IMR-90 (cell line): ENCODE data around the gene MDH1. TPM values are rescaled to one million over a fixed set of nuclear protein-coding genes. Genes with fewer than 3 reads are reported as not detected.

Source experiments
- ATAC-seq: fragments of 200-7000 bp; cut with Tn5 transposase; 2 replicates; pipeline ENCODE4 v1.9.1; 2020; ENCODE audit warnings: low read depth, mild to moderate bottlenecking, moderate library complexity
- BruUV-seq: library from RNA; stranded (reverse); fragments of 400-500 nt; replicated peaks from 2 replicates; lab custom pipeline; 2021; lab: Mats Ljungman, UMichigan
- CTCF ChIA-PET: fragments of 300-600 bp; formaldehyde crosslinking; extraction: SDS; loops from one replicate; lab custom pipeline; 2021; ENCODE audit warnings: antibody characterized with exemption; lab: Yijun Ruan, JAX
- POLR2A ChIA-PET: fragments of 300-600 bp; sonication (Branson Sonifier 250); formaldehyde crosslinking; loops from one replicate; lab custom pipeline; 2022; ENCODE audit warnings: antibody characterized with exemption; ENCODE audit not compliant: unreplicated experiment; lab: Charles Lee
- DNase-seq: peaks from one replicate; pipeline ENCODE4 v3.0.0; 2013
- H2AFZ ChIP-seq: replicated peaks from 2 replicates; pipeline ENCODE3; 2013; ENCODE audit warnings: low read length, mild to moderate bottlenecking; ENCODE audit not compliant: poor library complexity
- H2AK5ac ChIP-seq: 2 replicates; pipeline ENCODE4 v1.6.1; 2013; ENCODE audit warnings: low read depth, low read length, inconsistent platforms
- H2AK9ac ChIP-seq: replicated peaks from 2 replicates; pipeline ENCODE3; 2013; ENCODE audit warnings: mild to moderate bottlenecking, low read depth, low read length, moderate library complexity; ENCODE audit not compliant: poor library complexity
- H2BK120ac ChIP-seq: 2 replicates; pipeline ENCODE4 v1.6.1; 2013; ENCODE audit warnings: low read depth, low read length, inconsistent platforms
- H2BK15ac ChIP-seq: 3 replicates; pipeline ENCODE4 v1.6.1; 2013; ENCODE audit warnings: low read depth, low read length, inconsistent platforms
- H2BK20ac ChIP-seq: 2 replicates; pipeline ENCODE4 v1.6.1; 2013; ENCODE audit warnings: low read depth, mild to moderate bottlenecking, inconsistent platforms, low read length, moderate library complexity
- H2BK5ac ChIP-seq: 2 replicates; pipeline ENCODE4 v1.6.1; 2013; ENCODE audit warnings: mild to moderate bottlenecking, low read depth, low read length, inconsistent platforms; ENCODE audit not compliant: poor library complexity, severe bottlenecking
- H3K14ac ChIP-seq: replicated peaks from 2 replicates; pipeline ENCODE4 v1.6.1; 2013; ENCODE audit warnings: low read depth, low read length, inconsistent platforms
- H3K18ac ChIP-seq: 2 replicates; pipeline ENCODE4 v1.6.1; 2013; ENCODE audit warnings: low read depth, low read length, control low read depth
- H3K23ac ChIP-seq: 2 replicates; pipeline ENCODE4 v1.6.1; 2013; ENCODE audit warnings: low read depth, low read length, inconsistent platforms
- H3K27ac ChIP-seq: 2 replicates; pipeline ENCODE4 v1.5.1; 2013; ENCODE audit warnings: mild to moderate bottlenecking, control low read depth, low read length; ENCODE audit not compliant: insufficient read depth
- H3K27me3 ChIP-seq: 2 replicates; pipeline ENCODE4 v1.6.1; 2013; ENCODE audit warnings: low read length; ENCODE audit not compliant: control insufficient read depth, insufficient read depth
- H3K36me3 ChIP-seq: 2 replicates; pipeline ENCODE4 v1.6.1; 2013; ENCODE audit warnings: low read length, mixed read lengths; ENCODE audit not compliant: control insufficient read depth, insufficient read depth
- H3K4ac ChIP-seq: 2 replicates; pipeline ENCODE4 v1.6.1; 2013; ENCODE audit warnings: low read depth, low read length, inconsistent platforms
- H3K4me1 ChIP-seq: 2 replicates; pipeline ENCODE4 v1.6.1; 2013; ENCODE audit warnings: low read length, mixed read lengths; ENCODE audit not compliant: control insufficient read depth, insufficient read depth
- H3K4me2 ChIP-seq: 2 replicates; pipeline ENCODE4 v1.6.1; 2013; ENCODE audit warnings: low read depth, mild to moderate bottlenecking, control low read depth, low read length, moderate library complexity
- H3K4me3 ChIP-seq: 2 replicates; pipeline ENCODE4 v1.5.1; 2013; ENCODE audit warnings: low read depth, mild to moderate bottlenecking, control low read depth, low read length, moderate library complexity; ENCODE audit not compliant: insufficient read depth
- H3K56ac ChIP-seq: 2 replicates; pipeline ENCODE4 v1.6.1; 2013; ENCODE audit warnings: low read length, inconsistent platforms; ENCODE audit not compliant: insufficient read depth; ENCODE audit errors: extremely low read depth
- H3K79me1 ChIP-seq, 2 experiments: 2 replicates each; pipeline ENCODE4 v1.6.1; 2013; ENCODE audit warnings: low read length in 2 of 2, inconsistent platforms in 1 of 2, low read depth in 1 of 2
- H3K9ac ChIP-seq: 2 replicates; pipeline ENCODE4 v1.6.1; 2013; ENCODE audit warnings: low read depth, low read length, control low read depth
- H3K9me1 ChIP-seq: 2 replicates; pipeline ENCODE4 v1.6.1; 2013; ENCODE audit warnings: low read length, inconsistent platforms; ENCODE audit not compliant: insufficient read depth
- H3K9me3 ChIP-seq: 2 replicates; pipeline ENCODE4 v1.6.1; 2013; ENCODE audit warnings: low read length; ENCODE audit not compliant: control insufficient read depth, insufficient read depth
- H4K20me1 ChIP-seq: 2 replicates; pipeline ENCODE4 v1.6.1; 2013; ENCODE audit warnings: low read length, inconsistent platforms; ENCODE audit not compliant: insufficient read depth
- H4K5ac ChIP-seq: 2 replicates; pipeline ENCODE4 v1.6.1; 2013; ENCODE audit warnings: mild to moderate bottlenecking, low read depth, low read length, control low read depth
- H4K8ac ChIP-seq, 2 experiments: 2 replicates each; pipeline ENCODE4 v1.6.1; 2013; ENCODE audit warnings: low read depth in 2 of 2, low read length in 2 of 2, control low read depth in 1 of 2, inconsistent platforms in 1 of 2
- H4K91ac ChIP-seq: 2 replicates; pipeline ENCODE4 v1.6.1; 2013; ENCODE audit warnings: low read depth, low read length, inconsistent platforms; ENCODE audit not compliant: insufficient read depth
- BHLHE40 ChIP-seq: fragments of 150-350 bp; IDR thresholded peaks from 2 replicates; pipeline ENCODE4 v1.6.1; 2016; ENCODE audit warnings: mild to moderate bottlenecking, low read depth, low read length
- CEBPB ChIP-seq: IDR thresholded peaks from 2 replicates; pipeline ENCODE4 v1.6.1; 2012; ENCODE audit warnings: low read depth, low read length, improper control_type of control experiment
- CHD1 ChIP-seq: IDR thresholded peaks from 2 replicates; pipeline ENCODE4 v1.6.1; 2012; ENCODE audit warnings: low read depth, low read length, improper control_type of control experiment
- FOS ChIP-seq: fragments of 150-350 bp; IDR thresholded peaks from 2 replicates; pipeline ENCODE4 v1.6.1; 2016; ENCODE audit warnings: low read depth, low read length
- MAFK ChIP-seq: IDR thresholded peaks from 2 replicates; pipeline ENCODE4 v1.6.1; 2012; ENCODE audit warnings: low read depth, low read length, improper control_type of control experiment
- MAZ ChIP-seq: IDR thresholded peaks from 2 replicates; pipeline ENCODE4 v1.6.1; 2012; ENCODE audit warnings: low read depth, mild to moderate bottlenecking, low read length, improper control_type of control experiment, moderate library complexity, borderline replicate concordance
- MXI1 ChIP-seq: IDR thresholded peaks from 2 replicates; pipeline ENCODE4 v1.6.1; 2012; ENCODE audit warnings: low read depth, mild to moderate bottlenecking, low read length, moderate library complexity, borderline replicate concordance
- NFE2L2 ChIP-seq: fragments of 150-350 bp; IDR thresholded peaks from 2 replicates; pipeline ENCODE4 v1.6.1; 2016; ENCODE audit warnings: low read depth, mild to moderate bottlenecking, low read length
- POLR2A ChIP-seq: IDR thresholded peaks from 2 replicates; pipeline ENCODE4 v1.6.1; 2012; ENCODE audit warnings: mild to moderate bottlenecking, low read depth, low read length
- RAD21 ChIP-seq: IDR thresholded peaks from 2 replicates; pipeline ENCODE4 v1.6.1; 2012; ENCODE audit warnings: low read length, improper control_type of control experiment
- RCOR1 ChIP-seq: IDR thresholded peaks from 2 replicates; pipeline ENCODE4 v1.6.1; 2012; ENCODE audit warnings: mild to moderate bottlenecking, low read length, improper control_type of control experiment; ENCODE audit not compliant: insufficient replicate concordance
- RFX5 ChIP-seq: IDR thresholded peaks from 2 replicates; pipeline ENCODE4 v1.8.0; 2012; ENCODE audit warnings: low read depth, mild to moderate bottlenecking, low read length, moderate library complexity
- SMC3 ChIP-seq: fragments of 150-350 bp; IDR thresholded peaks from 2 replicates; pipeline ENCODE4 v1.6.1; 2016; ENCODE audit warnings: low read depth, mild to moderate bottlenecking, antibody characterized with exemption, low read length, moderate library complexity
- USF2 ChIP-seq: fragments of 150-350 bp; IDR thresholded peaks from 2 replicates; pipeline ENCODE4 v1.6.1; 2017; ENCODE audit warnings: mild to moderate bottlenecking, antibody characterized with exemption, low read length, low read depth
- WGBS, 2 experiments: methylation state at CpG; one replicate each; pipeline versions ENCODE4 v1.1.5 to v1.1.7; 2013; ENCODE audit warnings: missing lambda C conversion rate in 2 of 2; ENCODE audit not compliant: insufficient read length in 1 of 2; ENCODE audit errors: extremely low coverage in 2 of 2; 5-methylcytosine and 5-hydroxymethylcytosine counted together
- dilution Hi-C: fragments of 300-500 bp; cut with HindIII; formaldehyde crosslinking; loops from one replicate; pipeline ENCODE4 v1.14.3; 2018; ENCODE audit warnings: low sequenced_read_pairs; ENCODE audit not compliant: unreplicated experiment
- in situ Hi-C: fragments of 300-500 bp; cut with MboI; formaldehyde crosslinking; loops from 3 replicates; pipeline ENCODE4 v1.14.3; 2019; ENCODE audit warnings: low sequenced_read_pairs, inconsistent platforms, mixed read lengths
- intact Hi-C: fragments of 100-400 bp; cut with micrococcal nuclease; formaldehyde crosslinking; loops from 2 replicates; pipeline ENCODE4 v1.10.0; 2022
- polyA plus RNA-seq, 3 experiments: library from polyadenylated mRNA; depleted of rRNA; stranded (reverse); fragments of >200 nt; gene quantifications; 2 replicates each; pipeline ENCODE4 v1.2.3, GENCODE V29; 2012; ENCODE audit warnings: low replicate concordance in 1 of 3
- total RNA-seq: library from RNA; depleted of rRNA; stranded (reverse); fragments of >200 nt; gene quantifications from 2 replicates; pipeline ENCODE4 v1.2.3, GENCODE V29; 2012
- TF ChIP-seq, protein P1 (sequence below): fragments of 150-350 bp; IDR thresholded peaks from 2 replicates; pipeline ENCODE4 v1.6.1; 2016; ENCODE audit warnings: low read depth, mild to moderate bottlenecking, low read length, moderate library complexity, borderline replicate concordance

MDH1 gene
- total and polyA plus RNA-seq, 2 of the 4 experiments (the other 2 are of a cell fraction): 195 to 248 TPM

DNA sequence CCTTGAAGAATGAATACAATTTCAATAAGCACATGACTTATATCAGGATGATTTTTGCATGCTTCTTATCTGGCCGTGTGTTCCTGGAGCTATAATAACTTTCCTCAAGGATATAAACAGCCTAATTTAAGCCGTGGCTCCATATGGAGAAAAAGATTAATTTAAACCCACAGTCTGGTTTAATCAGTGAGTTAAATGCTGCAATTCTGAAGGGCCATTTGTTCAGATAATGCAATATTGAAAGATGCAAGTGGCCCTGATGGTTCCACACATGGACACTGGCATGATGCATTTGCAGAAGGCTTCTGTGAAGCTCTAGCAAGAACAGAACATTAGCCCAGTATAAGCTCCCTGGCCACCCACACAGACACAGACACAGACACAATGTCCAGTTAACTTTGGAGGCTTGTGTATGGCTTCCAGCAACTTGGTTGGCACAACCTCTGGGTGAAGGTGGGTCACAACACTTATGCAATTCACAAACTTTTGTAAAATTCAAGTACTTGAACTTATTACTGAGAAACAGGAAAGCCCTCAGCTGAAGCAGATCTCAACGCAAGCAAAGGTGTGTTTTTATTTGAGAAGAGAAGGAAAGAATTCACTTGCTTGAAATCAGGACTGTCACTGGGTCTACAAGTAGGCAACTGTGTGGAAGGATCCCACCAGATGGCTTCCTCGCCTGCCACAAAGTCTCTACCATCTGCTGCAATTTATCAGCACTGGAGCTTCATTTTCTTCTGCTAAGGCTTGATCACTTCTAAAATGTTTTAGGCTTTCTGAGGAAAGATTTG, 63.3 kb downstream of the MDH1 start:
- dilution Hi-C loops (no loop called here), intact Hi-C loops (no loop called here), in situ Hi-C loops (no loop called here)
- Histone ChIP-seq H2BK5ac (no peak overlapping the region), H3K79me1 (no peaks in the 10 kb centered on the region), H3K9me1 (no peaks in the 10 kb centered on the region), H3K9ac (no peak overlapping the region), H4K20me1 (no peaks in the 10 kb centered on the region), H4K8ac (no peak overlapping the region), H2BK20ac (no peak overlapping the region), H3K27ac (no peak overlapping the region), H2BK15ac (no peak overlapping the region), H2AK9ac (no peak overlapping the region), H2AK5ac (no peak overlapping the region), H3K36me3 (no peaks in the 10 kb centered on the region), H3K4ac (no peak overlapping the region), H2AFZ (no peak overlapping the region), H2BK120ac (no peak overlapping the region), H3K4me2 (no peak overlapping the region), H3K56ac (no peak overlapping the region), H4K91ac (no peak overlapping the region), H3K23ac (no peak overlapping the region), H3K27me3 (peaks cover 2% of the 10 kb centered on the region; the same call in 1 of the 2 replicates), H3K9me3 (no peaks in the 10 kb centered on the region), H3K4me1 (no peaks in the 10 kb centered on the region), H3K14ac (no peak overlapping the region), H3K4me3 (no peak overlapping the region), H4K5ac (no peak overlapping the region), H3K18ac (no peak overlapping the region)
- no peak for DNase-seq
- no TSS peak for BruUV-seq
- ChIA-PET POLR2A (no interaction called here), CTCF (interaction anchor here (0.5 kb wide), 1 partner anchor 886 kb away, joined by 3 read pairs; no protein-coding TSS in a partner anchor)
- WGBS, 2 experiments: no CpG with 5 or more reads among the region's 4 CpGs
- no peak for ATAC-seq
- TF ChIP-seq FOS (no peak), SMC3 (no peak), BHLHE40 (no peak), NFE2L2 (no peak), RCOR1 (no peak), MAFK (no peak), RAD21 (no peak), CEBPB (no peak), RFX5 (no peak), CHD1 (no peak), USF2 (no peak), POLR2A (no peak), MAZ (no peak), MXI1 (no peak)
- TF ChIP-seq, protein P1, sequence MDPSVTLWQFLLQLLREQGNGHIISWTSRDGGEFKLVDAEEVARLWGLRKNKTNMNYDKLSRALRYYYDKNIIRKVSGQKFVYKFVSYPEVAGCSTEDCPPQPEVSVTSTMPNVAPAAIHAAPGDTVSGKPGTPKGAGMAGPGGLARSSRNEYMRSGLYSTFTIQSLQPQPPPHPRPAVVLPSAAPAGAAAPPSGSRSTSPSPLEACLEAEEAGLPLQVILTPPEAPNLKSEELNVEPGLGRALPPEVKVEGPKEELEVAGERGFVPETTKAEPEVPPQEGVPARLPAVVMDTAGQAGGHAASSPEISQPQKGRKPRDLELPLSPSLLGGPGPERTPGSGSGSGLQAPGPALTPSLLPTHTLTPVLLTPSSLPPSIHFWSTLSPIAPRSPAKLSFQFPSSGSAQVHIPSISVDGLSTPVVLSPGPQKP: no peak
